Esophagus muscularis mucosa (tissue), 4 donors: Measurements from ENCODE around the gene MBTD1. TPM values are rescaled to one million over a fixed set of nuclear protein-coding genes. Genes with fewer than 3 reads are reported as not detected.

ENCODE experiments used
- DNase-seq: peaks from one replicate; pipeline ENCODE4 v3.0.0-alpha.2; 2017; ENCODE audit errors: extremely low spot score
- H3K27ac ChIP-seq, 4 donors: fragments of 200-600 bp; sonication (generic); replicated peaks in 1 of 4; 1 replicate in 3 of 4; 2 replicates in 1 of 4; pipeline ENCODE4 v1.5.1; 2016 to 2019; ENCODE audit warnings: mild to moderate bottlenecking in 1 of 4
- H3K27me3 ChIP-seq, 4 donors: fragments of 200-600 bp; sonication (generic); one replicate each; pipeline versions ENCODE4 v1.5.1 to v1.6.0; 2016 to 2019
- H3K36me3 ChIP-seq, 4 donors: fragments of 200-600 bp; sonication (generic); one replicate each; pipeline ENCODE4 v1.5.1; 2016 to 2019
- H3K4me1 ChIP-seq, 4 donors: fragments of 200-600 bp; sonication (generic); one replicate each; pipeline ENCODE4 v1.5.1; 2016 to 2019
- H3K4me3 ChIP-seq, 4 donors: fragments of 200-600 bp; sonication (generic); 1 replicate in 2 of 4; 2 replicates in 2 of 4; pipeline ENCODE4 v1.5.1; 2016 to 2019; ENCODE audit warnings: mild to moderate bottlenecking in 4 of 4, moderate library complexity in 1 of 4
- H3K9me3 ChIP-seq, 4 donors: fragments of 200-600 bp; sonication (generic); 1 replicate in 3 of 4; 2 replicates in 1 of 4; pipeline ENCODE4 v1.5.1; 2016 to 2019
- CTCF ChIP-seq, 3 experiments: fragments of 200-600 bp in 2 of 3; fragments of 450-650 bp in 1 of 3; sonication (generic) in 2 of 3; IDR thresholded peaks; one replicate each; pipeline ENCODE4 v1.5.1; 2017 to 2019; ENCODE audit warnings: antibody characterized with exemption in 3 of 3, mild to moderate bottlenecking in 2 of 3, moderate library complexity in 1 of 3
- EP300 ChIP-seq: sonication (generic); formaldehyde crosslinking; IDR thresholded peaks from one replicate; pipeline ENCODE4 v1.6.1; 2017; ENCODE audit warnings: antibody characterized with exemption
- POLR2A ChIP-seq: fragments of 450-650 bp; IDR thresholded peaks from one replicate; pipeline ENCODE4 v1.6.1; 2017; ENCODE audit warnings: antibody characterized with exemption, moderate library complexity, mild to moderate bottlenecking, low read depth
- POLR2AphosphoS5 ChIP-seq, 2 donors: sonication (generic); formaldehyde crosslinking; IDR thresholded peaks; one replicate each; pipeline ENCODE4 v1.6.1; 2017; ENCODE audit warnings: antibody characterized with exemption in 2 of 2
- WGBS: methylation state at CpG from one replicate; pipeline ENCODE4 v1.1.5; 2018; 5-methylcytosine and 5-hydroxymethylcytosine counted together
- intact Hi-C: fragments of 100-400 bp; cut with DNase I; formaldehyde crosslinking; loops from one replicate; pipeline ENCODE4 v1.15.1; 2023
- total RNA-seq, 4 donors: library from RNA; depleted of rRNA; stranded (reverse); fragments of >200 nt; gene quantifications; one replicate each; pipeline versions ENCODE4 v1.1.0 to v1.2.1, GENCODE V29; 2016

MBTD1 gene
- total RNA-seq, 4 donors from 2014 or later = 9.2 to 11.2 (median 9.4) TPM

GRCh38 chr17:51166198-51166986 lies 93.5 kb downstream of the MBTD1 start, which contains the start of gene NME2:
Gene NME2, plus strand, starts transcription at chr17:51166411. Its CDS starts 420 bp downstream, at chr17:51166831.
- H3K36me3 ChIP-seq = peaks cover 33 to 54% (median 48%) of the 10 kb centered on the region in 4 donors
- H3K27ac ChIP-seq = peak within 1 kb of the TSS; percentile 89 to 96 (median 94)
- H3K4me3 ChIP-seq = peak within 1 kb of the TSS; percentile 71 to 93 (median 82)
- no peaks in the 10 kb centered on the region for H3K27me3 ChIP-seq
- intact Hi-C loops = loop anchor here (5.0 kb wide), 1 partner anchor 96 kb away; the partner anchor contains the start of genes MBTD1 and UTP18
- peaks cover 10 to 34% (median 25%) of the 10 kb centered on the region in 4 donors for H3K4me1 ChIP-seq
- DNase-seq = peak; percentile 97
- 0% methylated on average over 27 of the region's 98 CpGs for WGBS
- H3K9me3 ChIP-seq = no peaks in the 10 kb centered on the region
- TF ChIP-seq POLR2A (peak; percentile 48), POLR2AphosphoS5 (IDR thresholded peaks at IDR 0.05) (peak; percentile 69 to 91), CTCF (IDR thresholded peaks at IDR 0.05) (no peak), EP300 (no peak)

- no peaks in the 10 kb centered on the region for H3K27me3 ChIP-seq
- H3K36me3 ChIP-seq = peaks cover 26 to 54% (median 48%) of the 10 kb centered on the region in 4 donors
- H3K4me3 ChIP-seq = peak overlapping the region; percentile 71 to 93 (median 82)
- peaks cover 10 to 34% (median 25%) of the 10 kb centered on the region in 4 donors for H3K4me1 ChIP-seq
- intact Hi-C loops = loop anchor here (5.0 kb wide), 1 partner anchor 97 kb away; the partner anchor contains the start of genes MBTD1 and UTP18
- WGBS = 16% methylated on average over 19 of the region's 21 CpGs
- peak overlapping the region; percentile 89 to 96 (median 94) for H3K27ac ChIP-seq
- no peaks in the 10 kb centered on the region for H3K9me3 ChIP-seq
- DNase-seq = no peak
- TF ChIP-seq CTCF (IDR thresholded peaks at IDR 0.05) = no peak
- no peak for TF ChIP-seq POLR2A
- no peak for TF ChIP-seq POLR2AphosphoS5 (IDR thresholded peaks at IDR 0.05)
Measured at GRCh38 chr17:51165680-51166197, 94.1 kb downstream of the MBTD1 start.

GRCh38 chr17:51164911-51165679 lies 94.8 kb downstream of the MBTD1 start:
- Histone ChIP-seq H3K4me3 (peak overlapping the region; percentile 71 to 93 (median 82)), H3K27me3 (no peaks in the 10 kb centered on the region), H3K27ac (peak overlapping the region; percentile 89 to 96 (median 94)), H3K9me3 (no peaks in the 10 kb centered on the region), H3K4me1 (peaks cover 10 to 34% (median 25%) of the 10 kb centered on the region in 4 donors), H3K36me3 (peaks cover 20 to 54% (median 47%) of the 10 kb centered on the region in 4 donors)
- DNase-seq = no peak
- WGBS = 72% methylated on average over 16 of the region's 16 CpGs
- intact Hi-C loops = loop anchor here (5.0 kb wide), 1 partner anchor 97 kb away; the partner anchor contains the start of genes MBTD1 and UTP18
- TF ChIP-seq POLR2AphosphoS5 (IDR thresholded peaks at IDR 0.05) = no peak
- no peak for TF ChIP-seq EP300
- TF ChIP-seq POLR2A = no peak
- no peak for TF ChIP-seq CTCF (IDR thresholded peaks at IDR 0.05)

GRCh38 chr17:51161541-51161940 lies 98.3 kb downstream of the MBTD1 start:
- TF ChIP-seq POLR2A (no peak), EP300 (no peak), POLR2AphosphoS5 (IDR thresholded peaks at IDR 0.05) (no peak), CTCF (IDR thresholded peaks at IDR 0.05) (no peak)
- WGBS = 65% methylated on average over 3 of the region's 3 CpGs
- no peak overlapping the region for H3K4me3 ChIP-seq
- intact Hi-C loops = no loop called here
- peaks cover 7 to 53% (median 35%) of the 10 kb centered on the region in 4 donors for H3K36me3 ChIP-seq
- no peaks in the 10 kb centered on the region for H3K27me3 ChIP-seq
- no peaks in the 10 kb centered on the region for H3K9me3 ChIP-seq
- H3K27ac ChIP-seq = no peak overlapping the region
- peaks cover 6 to 13% (median 10%) of the 10 kb centered on the region in 4 donors for H3K4me1 ChIP-seq
- DNase-seq = no peak
